ENCODE results near the gene EREG.

DNA sequence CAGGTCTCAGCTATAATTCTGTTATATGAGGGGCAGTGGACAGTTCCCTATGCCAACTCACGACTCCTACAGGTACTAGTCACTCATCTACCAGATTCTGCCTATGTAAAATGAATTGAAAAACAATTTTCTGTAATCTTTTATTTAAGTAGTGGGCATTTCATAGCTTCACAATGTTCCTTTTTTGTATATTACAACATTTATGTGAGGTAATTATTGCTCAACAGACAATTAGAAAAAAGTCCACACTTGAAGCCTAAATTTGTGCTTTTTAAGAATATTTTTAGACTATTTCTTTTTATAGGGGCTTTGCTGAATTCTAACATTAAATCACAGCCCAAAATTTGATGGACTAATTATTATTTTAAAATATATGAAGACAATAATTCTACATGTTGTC lies 20.4 kb downstream of the EREG start:
- TF ChIP-seq, protein P1, sequence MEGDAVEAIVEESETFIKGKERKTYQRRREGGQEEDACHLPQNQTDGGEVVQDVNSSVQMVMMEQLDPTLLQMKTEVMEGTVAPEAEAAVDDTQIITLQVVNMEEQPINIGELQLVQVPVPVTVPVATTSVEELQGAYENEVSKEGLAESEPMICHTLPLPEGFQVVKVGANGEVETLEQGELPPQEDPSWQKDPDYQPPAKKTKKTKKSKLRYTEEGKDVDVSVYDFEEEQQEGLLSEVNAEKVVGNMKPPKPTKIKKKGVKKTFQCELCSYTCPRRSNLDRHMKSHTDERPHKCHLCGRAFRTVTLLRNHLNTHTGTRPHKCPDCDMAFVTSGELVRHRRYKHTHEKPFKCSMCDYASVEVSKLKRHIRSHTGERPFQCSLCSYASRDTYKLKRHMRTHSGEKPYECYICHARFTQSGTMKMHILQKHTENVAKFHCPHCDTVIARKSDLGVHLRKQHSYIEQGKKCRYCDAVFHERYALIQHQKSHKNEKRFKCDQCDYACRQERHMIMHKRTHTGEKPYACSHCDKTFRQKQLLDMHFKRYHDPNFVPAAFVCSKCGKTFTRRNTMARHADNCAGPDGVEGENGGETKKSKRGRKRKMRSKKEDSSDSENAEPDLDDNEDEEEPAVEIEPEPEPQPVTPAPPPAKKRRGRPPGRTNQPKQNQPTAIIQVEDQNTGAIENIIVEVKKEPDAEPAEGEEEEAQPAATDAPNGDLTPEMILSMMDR (IDR thresholded peaks at IDR 0.05), result no peak
- no peak for TF ChIP-seq POLR2A (IDR thresholded peaks at IDR 0.05)

All from thyroid gland (tissue), 4 donors.